ENCODE measurements around the gene PAM.
"Not testable (repeated sequence)": the region's sequence is repeated elsewhere in the genome, so short reads cannot be mapped to it uniquely, and the experiment has no call there.

PAM gene

GRCh38 chr5:102753889-102754766, 977 bp upstream of the PAM start:
- no peak for DNase-seq

GRCh38 chr5:102755686-102756371, 724 bp downstream of the PAM start:
- no peak for DNase-seq

GRCh38 chr5:102758576-102758975, 3.5 kb downstream of the PAM start:
- no peak for DNase-seq

GRCh38 chr5:102759289-102759688, 4.2 kb downstream of the PAM start:
- DNase-seq, result no peak

GRCh38 chr5:102759700-102760099, 4.6 kb downstream of the PAM start:
- no peak for DNase-seq

- no peak for DNase-seq
Measured at GRCh38 chr5:102760815-102761214, 5.7 kb downstream of the PAM start.

DNA sequence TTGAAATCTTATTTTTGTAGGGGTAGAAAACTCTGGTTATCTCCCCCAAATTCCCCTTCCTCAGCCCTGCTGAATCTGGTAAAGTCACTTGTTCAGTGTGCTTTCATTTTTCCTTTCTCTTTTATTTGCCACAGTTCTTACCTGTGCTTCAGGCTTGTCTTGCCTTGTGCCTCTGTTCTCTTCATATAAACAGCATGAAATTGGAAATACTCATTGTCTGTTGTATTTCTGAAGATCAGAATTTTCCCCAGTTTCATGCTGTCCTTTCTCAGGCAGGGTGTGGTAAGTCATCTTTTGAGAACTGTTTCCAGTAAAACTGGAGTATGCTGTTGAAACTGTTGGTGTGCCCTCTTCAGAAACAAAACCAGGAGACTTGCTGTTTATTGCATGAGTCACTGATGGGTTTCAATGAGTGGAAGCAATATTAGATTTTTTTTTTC, 7.0 kb downstream of the PAM start:
- no peak for DNase-seq

DNA sequence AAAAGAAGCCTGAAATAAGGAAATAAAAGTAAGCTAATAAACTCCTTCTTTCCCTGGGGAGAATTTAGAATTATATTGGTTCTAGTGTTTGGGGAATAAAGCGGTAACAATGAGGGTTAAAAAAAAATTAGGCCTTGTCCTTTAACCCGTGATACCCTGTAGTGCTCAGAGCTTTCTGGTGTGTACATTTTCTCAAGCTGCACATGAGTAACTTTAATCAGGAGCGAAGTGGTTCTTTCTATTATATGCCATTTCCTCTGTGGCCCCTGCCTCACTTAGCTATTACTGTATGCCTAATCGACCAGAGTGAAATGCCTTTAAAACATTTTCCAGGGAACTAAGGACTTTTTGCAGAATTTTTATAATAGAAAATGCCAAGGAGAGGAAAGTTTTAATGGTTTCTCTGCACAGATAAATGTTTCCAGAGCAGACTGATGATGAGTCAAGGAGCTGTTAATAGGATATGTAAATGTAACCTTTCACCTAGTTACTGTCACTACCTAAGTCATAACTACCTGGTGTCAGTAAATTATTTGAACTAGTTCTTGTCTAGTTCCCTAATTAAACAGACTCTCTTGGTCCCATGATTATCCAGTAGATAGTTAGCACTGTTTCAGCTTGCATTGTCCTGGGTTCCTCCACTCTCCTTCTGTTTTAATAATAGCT, 7.6 kb downstream of the PAM start:
- DNase-seq, result no peak

GRCh38 chr5:102763734-102764133, 8.6 kb downstream of the PAM start:
- DNase-seq, result no peak

DNA sequence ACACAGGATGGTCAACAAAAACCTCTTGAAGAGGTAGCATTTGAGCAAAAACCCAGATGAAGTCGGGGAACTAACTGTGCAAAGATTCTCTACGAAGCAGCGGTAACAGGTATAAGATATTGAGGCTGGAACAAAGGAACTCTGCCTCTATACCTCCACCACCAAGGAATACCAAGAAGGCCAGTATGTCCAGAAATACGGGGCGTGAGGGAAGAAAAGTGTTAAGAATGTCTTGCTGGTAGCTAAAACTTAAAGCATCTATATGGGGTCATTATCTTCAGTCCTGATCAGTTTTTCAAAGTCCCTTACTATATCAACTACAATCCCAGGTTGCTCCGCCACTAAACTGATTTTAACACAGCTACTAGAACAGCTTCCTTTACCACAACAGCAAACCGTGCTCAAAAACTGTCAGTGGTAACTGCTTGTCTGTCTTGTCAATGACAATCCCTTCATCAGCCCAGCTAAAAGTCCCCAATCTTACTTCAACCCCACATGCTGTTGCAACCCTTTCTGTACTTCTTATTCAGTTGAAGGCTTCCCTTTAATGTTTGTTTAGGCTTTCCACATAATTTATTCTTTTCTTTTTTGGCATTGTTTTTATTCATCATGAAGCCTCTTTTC, 9.4 kb downstream of the PAM start:
- DNase-seq, result no peak

DNA sequence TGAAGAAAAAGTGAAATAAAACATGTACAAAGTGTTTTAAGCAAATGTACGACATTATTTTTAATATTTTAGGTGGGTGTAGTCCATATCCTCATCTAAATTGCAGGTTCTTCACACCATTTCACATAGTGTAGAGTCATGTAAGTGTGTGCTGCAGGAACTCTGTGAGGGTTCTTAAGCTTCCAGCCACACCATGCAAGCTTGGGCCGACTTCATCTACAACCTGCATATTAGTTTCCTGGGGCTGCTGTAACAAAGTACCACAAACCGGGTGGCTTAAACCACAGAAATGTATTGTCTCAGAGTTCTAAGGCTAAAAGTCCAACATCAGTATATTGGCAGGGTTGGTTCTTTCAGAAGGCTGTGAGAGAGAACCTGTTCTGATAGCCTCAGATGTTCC, 10.2 kb downstream of the PAM start:
- DNase-seq, result no peak

- no peak for DNase-seq
Measured at GRCh38 chr5:102766295-102767090, 11.4 kb downstream of the PAM start.

GRCh38 chr5:102767862-102768261, 12.8 kb downstream of the PAM start:
- no peak for DNase-seq

DNA sequence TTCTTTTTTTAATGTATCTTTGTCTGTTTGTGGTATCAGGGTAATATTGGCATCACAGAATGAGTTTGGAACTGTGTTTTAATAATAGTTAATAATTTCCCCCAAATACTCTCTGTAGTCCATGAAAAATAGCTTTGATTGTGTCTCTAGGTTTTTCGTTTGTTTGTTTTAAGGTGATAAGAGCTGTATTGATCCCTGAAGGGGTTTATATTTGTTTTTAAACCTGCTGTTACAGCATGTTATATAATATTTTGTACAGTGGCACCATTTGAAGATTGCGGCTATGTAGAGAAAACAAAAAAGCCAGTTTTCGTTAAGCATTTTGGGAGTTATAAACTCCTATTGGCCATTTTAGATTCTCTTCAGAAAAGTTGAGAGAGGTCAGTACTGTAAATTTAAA, 15.7 kb downstream of the PAM start:
- no peak for DNase-seq

DNA sequence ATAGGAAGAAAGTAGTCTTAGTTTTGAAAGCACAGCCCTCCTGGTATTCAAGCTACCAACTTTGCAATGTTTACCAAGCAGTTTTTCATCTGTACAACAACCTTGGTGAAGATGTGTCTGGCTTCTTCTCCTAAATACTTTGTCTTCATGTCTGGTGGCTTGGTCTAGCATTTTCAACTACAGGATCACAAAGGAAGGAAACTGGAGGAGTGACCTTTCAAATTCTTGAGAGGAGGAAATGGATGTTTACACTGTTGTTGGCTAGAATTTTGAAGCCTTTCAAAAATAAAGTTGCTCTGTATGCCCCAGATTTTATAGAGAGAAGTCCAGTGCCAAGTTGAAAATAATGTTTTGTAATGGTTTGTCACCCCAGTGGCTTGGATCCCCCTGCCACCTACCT, 16.3 kb downstream of the PAM start:
- DNase-seq, result no peak

DNA sequence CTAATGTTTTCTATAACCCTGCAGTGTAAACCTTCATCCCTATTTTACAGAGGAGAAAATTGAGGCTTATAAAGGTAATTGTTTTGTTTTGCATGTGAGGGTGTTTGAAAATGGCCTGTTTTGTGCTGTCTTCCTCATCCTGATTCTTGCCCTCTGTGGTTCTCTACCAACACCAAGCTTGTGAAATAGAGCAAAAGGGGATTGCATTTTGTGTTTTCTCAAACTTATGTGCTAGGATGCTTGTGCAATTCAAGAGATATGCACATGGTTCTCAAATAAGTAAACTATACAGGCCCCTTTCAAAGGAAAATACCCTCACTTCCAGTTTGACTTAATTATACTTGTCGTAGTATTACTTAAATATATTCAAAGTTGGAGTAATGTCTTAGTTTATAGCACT, 17.2 kb downstream of the PAM start:
- no peak for DNase-seq

- DNase-seq, result no peak
Measured at GRCh38 chr5:102773133-102773532, 18.0 kb downstream of the PAM start.

DNA sequence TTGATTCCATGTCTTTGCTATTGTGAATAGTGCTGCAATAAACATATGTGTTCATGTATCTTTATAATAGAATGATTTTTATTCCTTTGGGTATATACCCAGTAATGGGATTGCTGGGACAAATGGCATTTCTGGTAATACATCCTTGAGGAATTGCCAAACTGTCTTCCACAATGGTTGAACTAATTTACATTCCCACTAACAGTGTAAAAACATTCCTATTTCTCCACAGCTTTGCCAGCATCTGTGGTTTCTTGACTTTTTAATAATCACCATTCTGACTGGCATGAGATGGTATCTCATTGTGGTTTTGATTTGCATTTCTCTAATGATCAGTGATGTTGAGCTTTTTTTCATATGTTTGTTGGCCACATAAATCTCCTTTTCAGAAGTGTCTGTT, 20.7 kb downstream of the PAM start:
- DNase-seq, result not testable (repeated sequence)

DNA sequence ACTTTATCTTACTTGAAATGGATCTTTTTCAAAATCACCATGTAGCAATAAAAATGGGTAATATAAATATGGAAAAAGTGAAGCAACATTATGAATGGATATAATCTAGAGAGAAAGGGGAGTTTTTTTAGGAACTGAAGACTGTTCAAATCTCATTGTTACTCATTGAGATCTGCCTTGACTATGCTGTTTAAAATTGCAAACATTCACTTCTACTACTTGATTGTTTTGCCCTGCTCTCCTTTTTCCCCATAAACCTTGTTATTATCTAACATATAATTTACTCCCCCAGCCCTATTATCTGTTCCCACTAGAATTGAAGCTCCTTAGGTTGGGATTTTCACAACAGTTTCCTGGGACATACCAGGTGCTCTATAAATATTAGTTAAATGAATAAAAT, 22.0 kb downstream of the PAM start:
- DNase-seq, result no peak

DNA sequence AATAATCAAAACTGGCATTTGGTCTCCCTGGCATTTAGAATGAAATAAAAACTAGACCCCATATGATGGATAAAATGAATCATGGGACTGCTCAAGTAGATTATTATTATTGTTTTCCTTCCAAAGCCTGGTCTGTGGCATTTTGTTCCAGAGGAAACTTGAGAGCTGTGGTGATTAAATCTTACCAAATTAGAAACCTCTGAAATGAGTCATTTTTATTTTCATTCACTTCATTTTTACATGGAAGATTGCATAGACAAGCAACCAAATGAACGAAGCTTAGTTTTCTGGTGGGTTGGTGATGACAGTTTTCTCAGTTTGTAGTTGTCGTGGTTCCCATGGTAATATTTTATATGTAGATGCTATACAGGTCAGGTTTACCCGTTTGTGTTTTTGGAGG, 23.4 kb downstream of the PAM start:
- no peak for DNase-seq

DNA sequence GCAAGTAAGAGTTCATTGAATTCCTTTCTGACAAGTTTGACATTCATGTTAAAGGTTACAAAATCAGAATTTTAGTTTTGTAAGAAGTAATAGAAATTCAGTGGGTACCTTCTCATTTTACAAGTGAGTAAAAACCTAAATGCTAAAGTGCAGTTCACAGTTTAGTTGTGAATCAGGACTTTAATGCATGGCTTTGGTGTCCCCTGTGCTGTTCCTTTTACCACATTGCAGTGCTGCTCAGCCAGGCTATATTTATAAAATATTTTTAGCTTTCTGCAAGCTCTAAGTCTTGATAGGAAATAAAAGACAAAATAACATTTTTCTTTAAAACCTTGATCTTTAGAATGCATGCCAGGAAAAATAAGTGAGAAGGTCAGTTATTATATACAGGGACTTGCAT, 26.3 kb downstream of the PAM start:
- no peak for DNase-seq

DNA sequence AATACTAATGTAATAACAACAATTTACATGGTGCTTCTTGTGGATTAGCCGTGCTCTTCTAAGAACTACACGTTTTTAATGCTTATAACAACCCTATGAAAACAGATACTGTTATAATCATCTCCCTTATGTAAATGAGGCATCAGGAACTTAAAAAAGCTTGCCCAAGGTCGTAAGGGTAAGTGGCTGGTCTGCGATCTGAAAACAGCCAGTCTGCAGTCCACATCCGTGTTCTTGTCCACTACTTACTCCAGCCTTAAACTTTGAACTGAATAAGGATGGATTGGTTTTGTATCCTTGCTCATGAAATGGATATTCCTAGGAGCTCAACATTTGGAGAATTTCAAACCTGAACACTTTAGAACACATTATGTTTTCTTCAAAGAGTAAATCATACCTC, 26.7 kb downstream of the PAM start:
- no peak for DNase-seq
